Neural progenitor cell (in vitro differentiated cells): ENCODE measurements around the gene ALG12. TPM values are rescaled to one million over a fixed set of nuclear protein-coding genes. Genes with fewer than 3 reads are reported as not detected.

Experiments used
- DNase-seq: peaks from one replicate; pipeline ENCODE4 v3.0.0-alpha.2; 2016; ENCODE audit warnings: low spot score
- H2AFZ ChIP-seq: fragments of 200-600 bp; sonication (generic); replicated peaks from 2 replicates; pipeline ENCODE4 v1.6.1; 2016; ENCODE audit warnings: antibody characterized with exemption
- H3F3A ChIP-seq: fragments of 200-600 bp; sonication (generic); 2 replicates; pipeline ENCODE4 v1.6.1; 2016; ENCODE audit warnings: antibody characterized with exemption, low read depth
- H3K27ac ChIP-seq: fragments of 200-600 bp; sonication (generic); 2 replicates; pipeline ENCODE4 v1.5.1; 2016; ENCODE audit warnings: mild to moderate bottlenecking
- H3K27me3 ChIP-seq: fragments of 200-600 bp; sonication (generic); 2 replicates; pipeline ENCODE4 v1.6.1; 2016; ENCODE audit warnings: mild to moderate bottlenecking, moderate library complexity
- H3K36me3 ChIP-seq: fragments of 200-600 bp; sonication (generic); 2 replicates; pipeline ENCODE4 v1.5.1; 2016
- H3K4me1 ChIP-seq: fragments of 200-600 bp; sonication (generic); 2 replicates; pipeline ENCODE4 v1.6.1; 2016; ENCODE audit warnings: mixed run types
- H3K4me2 ChIP-seq: fragments of 200-600 bp; sonication (generic); 2 replicates; pipeline ENCODE4 v1.6.1; 2016
- H3K4me3 ChIP-seq: fragments of 200-600 bp; sonication (generic); 2 replicates; pipeline ENCODE4 v1.5.1; 2016
- H3K79me2 ChIP-seq: fragments of 200-600 bp; sonication (generic); 2 replicates; pipeline ENCODE4 v1.6.1; 2016; ENCODE audit warnings: low read depth
- H3K9ac ChIP-seq: fragments of 200-600 bp; sonication (generic); 2 replicates; pipeline ENCODE4 v1.6.1; 2016
- H3K9me3 ChIP-seq: fragments of 200-600 bp; sonication (generic); 2 replicates; pipeline ENCODE4 v1.5.1; 2016; ENCODE audit warnings: low read depth
- H4K20me1 ChIP-seq: fragments of 200-600 bp; sonication (generic); 2 replicates; pipeline ENCODE4 v1.6.1; 2016; ENCODE audit warnings: low read depth
- H3K27ac Mint-ChIP-seq: 3 replicates; pipeline ENCODE4 v1.8.0; 2021; ENCODE audit warnings: mixed read lengths
- H3K27me3 Mint-ChIP-seq: 2 replicates; pipeline ENCODE4 v1.8.0; 2022; ENCODE audit warnings: low read depth, mild to moderate bottlenecking, inconsistent platforms, moderate library complexity, mixed read lengths; ENCODE audit not compliant: insufficient read depth
- H3K36me3 Mint-ChIP-seq: 3 replicates; pipeline ENCODE4 v1.8.0; 2021; ENCODE audit warnings: mixed read lengths
- H3K4me1 Mint-ChIP-seq: 3 replicates; pipeline ENCODE4 v1.8.0; 2021; ENCODE audit warnings: mixed read lengths
- H3K4me3 Mint-ChIP-seq: 3 replicates; pipeline ENCODE4 v1.8.0; 2021; ENCODE audit warnings: mild to moderate bottlenecking, moderate library complexity, mixed read lengths
- H3K9me3 Mint-ChIP-seq: 3 replicates; pipeline ENCODE4 v1.8.0; 2020; ENCODE audit warnings: mixed read lengths
- CTCF ChIP-seq: fragments of 200-600 bp; sonication (generic); IDR thresholded peaks from 2 replicates; pipeline ENCODE4 v1.5.1; 2017; ENCODE audit warnings: antibody characterized with exemption, mild to moderate bottlenecking
- EZH2 ChIP-seq: fragments of 200-600 bp; sonication (generic); IDR thresholded peaks from 2 replicates; pipeline ENCODE4 v1.6.1; 2017; ENCODE audit warnings: antibody characterized with exemption, mild to moderate bottlenecking, moderate library complexity
- EZH2phosphoT487 ChIP-seq: fragments of 200-600 bp; sonication (generic); IDR thresholded peaks from 2 replicates; pipeline ENCODE4 v1.6.1; 2017; ENCODE audit warnings: antibody characterized with exemption
- total RNA-seq: library from RNA; depleted of rRNA; stranded (reverse); fragments of >200 nt; gene quantifications from 2 replicates; pipeline ENCODE4 v1.2.3, GENCODE V29; 2015; ENCODE audit warnings: low replicate concordance

ALG12 gene
- total RNA-seq, 1 donor from 2014 or later = 4.9 TPM

GRCh38 chr22:49963647-49964026 lies 45.4 kb upstream of the ALG12 start:
- TF ChIP-seq EZH2phosphoT487 (no peak), CTCF (no peak), EZH2 (no peak)
- Mint-ChIP-seq H3K36me3 (peaks cover 2% of the 10 kb centered on the region), H3K4me3 (peak overlapping the region; percentile 72), H3K27ac (no peak overlapping the region), H3K4me1 (peaks cover 13% of the 10 kb centered on the region), H3K9me3 (no peaks in the 10 kb centered on the region), H3K27me3 (peaks cover 2% of the 10 kb centered on the region)
- Histone ChIP-seq H3K79me2 (peaks cover 31% of the 10 kb centered on the region), H3K4me1 (peaks cover 9% of the 10 kb centered on the region), H3F3A (no peaks in the 10 kb centered on the region), H3K9me3 (no peaks in the 10 kb centered on the region), H3K4me2 (no peak overlapping the region), H2AFZ (no peak overlapping the region), H3K27ac (no peak overlapping the region), H4K20me1 (peaks cover 60% of the 10 kb centered on the region), H3K4me3 (no peak overlapping the region), H3K36me3 (no peaks in the 10 kb centered on the region), H3K27me3 (peaks cover 8% of the 10 kb centered on the region), H3K9ac (no peak overlapping the region)
- DNase-seq = no peak

GRCh38 chr22:49962751-49963646 lies 44.8 kb upstream of the ALG12 start:
- Histone ChIP-seq H3K79me2 (peaks cover 31% of the 10 kb centered on the region), H4K20me1 (peaks cover 60% of the 10 kb centered on the region), H3K4me2 (peak overlapping the region; percentile 89), H3K27me3 (peaks cover 8% of the 10 kb centered on the region), H2AFZ (no peak overlapping the region), H3F3A (no peaks in the 10 kb centered on the region), H3K27ac (no peak overlapping the region), H3K36me3 (no peaks in the 10 kb centered on the region), H3K4me1 (peaks cover 9% of the 10 kb centered on the region), H3K9me3 (no peaks in the 10 kb centered on the region), H3K9ac (no peak overlapping the region), H3K4me3 (peak overlapping the region; percentile 69)
- Mint-ChIP-seq H3K4me1 (peaks cover 11% of the 10 kb centered on the region), H3K9me3 (no peaks in the 10 kb centered on the region), H3K36me3 (peaks cover 2% of the 10 kb centered on the region), H3K4me3 (peak overlapping the region; percentile 84), H3K27ac (no peak overlapping the region), H3K27me3 (peaks cover 2% of the 10 kb centered on the region)
- TF ChIP-seq EZH2phosphoT487 = no peak
- no peak for TF ChIP-seq EZH2
- TF ChIP-seq CTCF = no peak
- DNase-seq = no peak

GRCh38 chr22:49962012-49962750 lies 43.9 kb upstream of the ALG12 start:
- TF ChIP-seq CTCF = no peak
- no peak for TF ChIP-seq EZH2phosphoT487
- TF ChIP-seq EZH2 = no peak
- H3K4me2 ChIP-seq = peak overlapping the region; percentile 89
- peak overlapping the region; percentile 69 for H3K4me3 ChIP-seq
- peaks cover 54% of the 10 kb centered on the region for H4K20me1 ChIP-seq
- H3K36me3 ChIP-seq = no peaks in the 10 kb centered on the region
- peaks cover 31% of the 10 kb centered on the region for H3K79me2 ChIP-seq
- H3K9me3 ChIP-seq = no peaks in the 10 kb centered on the region
- peaks cover 2% of the 10 kb centered on the region for H3K36me3 Mint-ChIP-seq
- peaks cover 9% of the 10 kb centered on the region for H3K4me1 Mint-ChIP-seq
- H3K27me3 ChIP-seq = peaks cover 8% of the 10 kb centered on the region
- peak overlapping the region; percentile 89 for H3K4me3 Mint-ChIP-seq
- no peak overlapping the region for H3K27ac ChIP-seq
- peaks cover 7% of the 10 kb centered on the region for H3K4me1 ChIP-seq
- H3F3A ChIP-seq = no peaks in the 10 kb centered on the region
- DNase-seq = peak; percentile 85
- H3K27ac Mint-ChIP-seq = no peak overlapping the region
- H3K9me3 Mint-ChIP-seq = no peaks in the 10 kb centered on the region
- no peak overlapping the region for H3K9ac ChIP-seq
- H2AFZ ChIP-seq = no peak overlapping the region
- peaks cover 2% of the 10 kb centered on the region for H3K27me3 Mint-ChIP-seq
